Neutrophil (primary cell): ENCODE measurements around the gene NDRG3.

Source experiments
- H3K27ac ChIP-seq: fragments of 200-600 bp; sonication (generic); 2 replicates; pipeline ENCODE4 v1.5.1; 2016; ENCODE audit warnings: mild to moderate bottlenecking, moderate library complexity
- H3K27me3 ChIP-seq: fragments of 200-600 bp; sonication (generic); 2 replicates; pipeline ENCODE4 v1.6.0; 2016; ENCODE audit warnings: mild to moderate bottlenecking
- H3K36me3 ChIP-seq: fragments of 200-600 bp; sonication (generic); 2 replicates; pipeline ENCODE4 v1.5.1; 2017
- H3K4me1 ChIP-seq, 2 experiments: fragments of 200-600 bp in 1 of 2; sonication (generic) in 1 of 2; 1 replicate in 1 of 2; 2 replicates in 1 of 2; pipeline versions ENCODE4 v1.5.1 to v1.6.1; 2013 to 2016; ENCODE audit warnings: low read depth in 1 of 2, low read length in 1 of 2, mild to moderate bottlenecking in 1 of 2, moderate library complexity in 1 of 2; ENCODE audit not compliant: control insufficient read depth in 1 of 2, insufficient read depth in 1 of 2
- H3K4me3 ChIP-seq, 2 experiments: fragments of 200-600 bp in 1 of 2; sonication (generic) in 1 of 2; 1 replicate in 1 of 2; 2 replicates in 1 of 2; pipeline ENCODE4 v1.5.1; 2013 to 2016; ENCODE audit warnings: low read depth in 1 of 2, low read length in 1 of 2, mild to moderate bottlenecking in 1 of 2, moderate library complexity in 1 of 2
- H3K9me3 ChIP-seq: fragments of 200-600 bp; sonication (generic); 2 replicates; pipeline ENCODE4 v1.5.1; 2016
- CTCF ChIP-seq: fragments of 200-600 bp; sonication (generic); IDR thresholded peaks from 2 replicates; pipeline ENCODE4 v1.5.1; 2016; ENCODE audit warnings: antibody characterized with exemption

The NDRG3 gene

DNA sequence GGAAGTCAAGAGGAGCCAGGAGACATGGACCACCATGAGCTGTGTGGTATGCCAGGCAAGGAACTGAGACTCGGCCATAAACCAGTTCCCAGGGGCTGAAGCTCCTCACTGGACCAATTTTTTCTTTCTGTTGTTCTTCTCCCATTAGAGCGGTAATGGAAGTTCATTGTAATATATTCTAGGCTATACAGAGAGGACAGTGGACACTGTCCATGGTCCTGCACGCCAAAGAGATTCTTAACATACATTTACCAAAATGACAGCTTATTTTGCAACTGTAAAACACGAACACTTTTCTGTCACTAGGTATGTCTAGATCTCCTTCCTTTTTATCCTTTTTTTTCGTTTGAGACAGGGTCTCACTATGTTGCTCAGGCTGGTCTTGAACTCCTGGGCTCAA, 40.8 kb upstream of the NDRG3 start:
- TF ChIP-seq CTCF: no peak
- Histone ChIP-seq H3K27me3 (no peaks in the 10 kb centered on the region), H3K27ac (no peak overlapping the region), H3K9me3 (no peaks in the 10 kb centered on the region), H3K4me1 (no peaks in the 10 kb centered on the region), H3K4me3 (no peak overlapping the region), H3K36me3 (no peaks in the 10 kb centered on the region)

GRCh38 chr20:36786246-36786645, 40.4 kb upstream of the NDRG3 start:
- Histone ChIP-seq H3K9me3 (no peaks in the 10 kb centered on the region), H3K27me3 (no peaks in the 10 kb centered on the region), H3K36me3 (no peaks in the 10 kb centered on the region), H3K4me1 (no peaks in the 10 kb centered on the region), H3K4me3 (no peak overlapping the region), H3K27ac (no peak overlapping the region)
- no peak for TF ChIP-seq CTCF

- H3K9me3 ChIP-seq: no peaks in the 10 kb centered on the region
- no peak overlapping the region for H3K27ac ChIP-seq
- H3K4me1 ChIP-seq: no peaks in the 10 kb centered on the region
- H3K27me3 ChIP-seq: no peaks in the 10 kb centered on the region
- no peak overlapping the region for H3K4me3 ChIP-seq
- TF ChIP-seq CTCF: no peak
- H3K36me3 ChIP-seq: no peaks in the 10 kb centered on the region
Measured at GRCh38 chr20:36785308-36785707, 39.4 kb upstream of the NDRG3 start.

- H3K27ac ChIP-seq: no peak overlapping the region
Measured at GRCh38 chr20:36784900-36785299, 39.0 kb upstream of the NDRG3 start.

GRCh38 chr20:36784116-36784515, 38.2 kb upstream of the NDRG3 start:
- Histone ChIP-seq H3K9me3 (no peaks in the 10 kb centered on the region), H3K4me3 (no peak overlapping the region), H3K27me3 (no peaks in the 10 kb centered on the region), H3K36me3 (no peaks in the 10 kb centered on the region), H3K27ac (no peak overlapping the region), H3K4me1 (no peaks in the 10 kb centered on the region)
- no peak for TF ChIP-seq CTCF

More at GRCh38 chr20:36784900-36785299, 39.0 kb upstream of the NDRG3 start:
- Histone ChIP-seq H3K36me3 (no peaks in the 10 kb centered on the region), H3K9me3 (no peaks in the 10 kb centered on the region), H3K27me3 (no peaks in the 10 kb centered on the region), H3K4me1 (no peaks in the 10 kb centered on the region), H3K4me3 (no peak overlapping the region)
- no peak for TF ChIP-seq CTCF

GRCh38 chr20:36779656-36780025, 33.8 kb upstream of the NDRG3 start:
- Histone ChIP-seq H3K9me3 (no peaks in the 10 kb centered on the region), H3K27me3 (no peaks in the 10 kb centered on the region), H3K36me3 (no peaks in the 10 kb centered on the region), H3K4me3 (no peak overlapping the region), H3K4me1 (peaks cover under 1% of the 10 kb centered on the region in 2 experiments), H3K27ac (no peak overlapping the region)
- no peak for TF ChIP-seq CTCF
